Activated naive CD4-positive, alpha-beta T cell treated with anti-CD3 and anti-CD28 coated beads, Interleukin-2, amount 50 U/mL, for 72 hours (primary cell): ENCODE data around the gene FBXO33. TPM values are rescaled to one million over a fixed set of nuclear protein-coding genes. Genes with fewer than 3 reads are reported as not detected.

Source experiments
- ATAC-seq, 2 donors: fragments of 150-1000 bp; cut with Tn5 transposase; 2 replicates each; pipeline ENCODE4 v1.10.0; 2021; ENCODE audit warnings: mild to moderate bottlenecking in 2 of 2, moderate library complexity in 2 of 2
- DNase-seq, 2 donors: peaks; one replicate each; pipeline ENCODE4 v3.0.0; 2021 to 2022; ENCODE audit warnings: low spot score in 2 of 2
- H3K27ac Mint-ChIP-seq, 2 donors: one replicate each; pipeline ENCODE4 v1.8.0; 2022; ENCODE audit warnings: mild to moderate bottlenecking in 2 of 2, mixed read lengths in 2 of 2
- H3K36me3 Mint-ChIP-seq, 2 donors: one replicate each; pipeline ENCODE4 v1.8.0; 2022; ENCODE audit warnings: mixed read lengths in 2 of 2
- H3K9me3 Mint-ChIP-seq, 2 donors: one replicate each; pipeline ENCODE4 v1.8.0; 2022; ENCODE audit warnings: mixed read lengths in 2 of 2
- total RNA-seq, 2 donors: library from RNA; stranded (reverse); gene quantifications; one replicate each; pipeline ENCODE4 v1.2.3, GENCODE V29; 2022

Gene FBXO33, protein sequence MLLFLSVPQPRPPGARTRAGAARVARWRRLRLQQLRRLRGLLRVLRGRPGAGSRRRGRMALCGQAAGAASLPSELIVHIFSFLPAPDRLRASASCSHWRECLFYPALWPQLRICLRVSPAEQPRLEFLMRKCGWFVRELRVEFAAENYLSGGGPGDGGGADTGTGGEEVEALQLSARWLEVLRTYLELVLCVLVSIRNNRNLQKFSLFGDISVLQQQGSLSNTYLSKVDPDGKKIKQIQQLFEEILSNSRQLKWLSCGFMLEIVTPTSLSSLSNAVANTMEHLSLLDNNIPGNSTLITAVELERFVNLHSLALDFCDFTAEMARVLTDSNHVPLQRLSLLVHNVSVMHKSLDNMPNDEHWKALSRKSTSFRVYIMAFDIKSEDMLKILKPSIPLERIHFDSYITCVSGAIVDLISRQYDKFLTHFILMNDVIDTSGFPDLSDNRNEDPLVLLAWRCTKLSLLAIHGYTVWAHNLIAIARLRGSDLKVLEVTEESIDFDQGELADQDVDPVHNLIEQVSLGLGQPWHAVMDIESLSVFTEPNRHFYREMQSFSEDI
- 10 to 100 TPM; 15.6 to 25.9 TPM for total RNA-seq

- DNase-seq (peak; percentile 93 to 98), ATAC-seq (peak; percentile 86 to 87)
- Mint-ChIP-seq H3K36me3 (peaks cover 7 to 10% of the 10 kb centered on the region in 2 donors), H3K9me3 (no peaks in the 10 kb centered on the region), H3K27ac (peak within 1 kb of the TSS; percentile 98 to 100)
Observed at GRCh38 chr14:39432179-39432618, at the start of gene FBXO33. Gene FBXO33, minus strand, starts transcription at chr14:39432433. Its CDS starts 271 bp downstream, at chr14:39432162.

DNA sequence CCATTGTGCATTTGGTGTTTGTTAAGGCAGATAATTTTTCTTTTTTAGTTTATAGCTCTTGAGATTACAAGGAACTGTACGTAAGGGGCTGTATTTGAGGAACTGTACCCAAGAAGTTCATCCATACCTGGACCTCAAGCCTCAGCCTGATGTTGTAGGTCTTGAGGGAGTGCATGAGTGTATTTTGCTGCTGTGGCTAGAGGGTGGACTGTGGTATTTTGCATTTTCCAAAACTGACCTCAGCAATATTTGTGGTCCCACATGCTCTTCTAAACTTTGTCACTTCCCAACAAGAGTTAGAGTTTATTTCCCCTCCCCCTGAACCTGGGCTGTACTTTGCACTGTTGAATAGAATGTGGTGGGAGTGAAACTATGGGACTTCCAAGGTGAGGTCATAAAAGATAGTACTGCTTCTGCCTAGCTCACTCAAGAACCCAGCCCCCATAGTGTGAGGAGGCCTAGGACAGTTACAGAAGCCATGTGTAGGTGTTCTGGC, 42.2 kb upstream of the FBXO33 start:
- ATAC-seq, result peak; percentile 49 to 83
- no peak overlapping the region for H3K27ac Mint-ChIP-seq
- H3K9me3 Mint-ChIP-seq, result no peaks in the 10 kb centered on the region
- no peaks in the 10 kb centered on the region for H3K36me3 Mint-ChIP-seq
- DNase-seq, result no peak

- no peak for ATAC-seq
- H3K9me3 Mint-ChIP-seq, result no peaks in the 10 kb centered on the region
- H3K27ac Mint-ChIP-seq, result no peak overlapping the region
- H3K36me3 Mint-ChIP-seq, result no peaks in the 10 kb centered on the region
- no peak for DNase-seq
Observed at GRCh38 chr14:39472078-39472477, 39.8 kb upstream of the FBXO33 start.

GRCh38 chr14:39469094-39469710, 37.0 kb upstream of the FBXO33 start:
- H3K36me3 Mint-ChIP-seq, result no peaks in the 10 kb centered on the region
- H3K27ac Mint-ChIP-seq, result no peak overlapping the region
- DNase-seq, result no peak
- ATAC-seq, result peak; percentile 72 to 75
- H3K9me3 Mint-ChIP-seq, result no peaks in the 10 kb centered on the region

GRCh38 chr14:39467889-39468524, 35.8 kb upstream of the FBXO33 start:
- DNase-seq (peak in 1 of 2 donors; percentile 29), ATAC-seq (peak in 1 of 2 donors; percentile 57)
- H3K9me3 Mint-ChIP-seq, result no peaks in the 10 kb centered on the region
- H3K36me3 Mint-ChIP-seq, result no peaks in the 10 kb centered on the region
- no peak overlapping the region for H3K27ac Mint-ChIP-seq

- DNase-seq, result no peak
- H3K27ac Mint-ChIP-seq, result no peak overlapping the region
- peak in 1 of 2 donors; percentile 43 for ATAC-seq
- H3K36me3 Mint-ChIP-seq, result peaks cover 0 to 4% of the 10 kb centered on the region in 2 donors
- H3K9me3 Mint-ChIP-seq, result peaks cover 3 to 5% of the 10 kb centered on the region in 2 donors
Observed at GRCh38 chr14:39459795-39460478, 27.7 kb upstream of the FBXO33 start.

- H3K27ac Mint-ChIP-seq, result no peak overlapping the region
- peaks cover 3 to 5% of the 10 kb centered on the region in 2 donors for H3K9me3 Mint-ChIP-seq
- H3K36me3 Mint-ChIP-seq, result peaks cover 0 to 4% of the 10 kb centered on the region in 2 donors
- DNase-seq (no peak), ATAC-seq (no peak)
Observed at GRCh38 chr14:39456702-39457250, 24.5 kb upstream of the FBXO33 start.

DNA sequence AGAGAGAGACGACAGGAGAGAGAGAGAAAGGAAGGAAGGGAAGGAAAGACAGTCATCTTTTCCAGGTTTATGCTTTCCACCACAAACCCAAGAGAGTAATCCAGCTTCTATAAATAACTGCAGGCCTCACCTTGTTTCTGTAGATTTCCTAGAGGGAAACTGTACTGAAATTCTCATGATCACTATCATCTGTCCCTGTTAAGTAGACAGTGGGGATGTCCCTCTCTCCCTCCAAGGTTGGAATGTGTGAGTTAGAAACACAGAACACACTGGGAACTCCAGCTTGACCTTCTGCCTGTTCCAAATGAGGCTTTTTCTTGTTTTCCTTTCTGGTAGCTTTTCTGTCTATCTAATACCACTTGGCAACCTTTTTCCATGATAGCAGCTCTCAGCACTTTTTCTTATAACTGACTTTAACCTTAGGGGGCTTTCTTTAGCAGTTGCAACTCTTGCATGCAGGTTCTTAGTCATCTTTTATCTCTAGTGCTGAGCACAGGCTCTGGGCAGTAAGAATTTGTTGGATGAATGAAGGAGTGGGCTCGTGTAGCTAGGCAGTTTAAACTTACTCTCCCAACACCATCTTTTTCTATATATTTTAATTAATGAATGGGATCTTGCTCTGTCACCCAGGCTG, 22.8 kb upstream of the FBXO33 start:
- Mint-ChIP-seq H3K27ac (no peak overlapping the region), H3K36me3 (peaks cover 0 to 4% of the 10 kb centered on the region in 2 donors), H3K9me3 (peaks cover 3 to 5% of the 10 kb centered on the region in 2 donors)
- DNase-seq (no peak), ATAC-seq (peak in 1 of 2 donors; percentile 52)

GRCh38 chr14:39452680-39453079, 20.4 kb upstream of the FBXO33 start:
- DNase-seq (no peak), ATAC-seq (no peak)
- H3K9me3 Mint-ChIP-seq, result peaks cover 3 to 5% of the 10 kb centered on the region in 2 donors
- H3K27ac Mint-ChIP-seq, result no peak overlapping the region
- peaks cover 0 to 4% of the 10 kb centered on the region in 2 donors for H3K36me3 Mint-ChIP-seq

- Mint-ChIP-seq H3K27ac (no peak overlapping the region), H3K9me3 (peaks cover 0 to under 1% of the 10 kb centered on the region in 2 donors), H3K36me3 (peaks cover 0 to under 1% of the 10 kb centered on the region in 2 donors)
- no peak for DNase-seq
- ATAC-seq, result peak; percentile 37 to 70
Observed at GRCh38 chr14:39451811-39452210, 19.6 kb upstream of the FBXO33 start.

DNA sequence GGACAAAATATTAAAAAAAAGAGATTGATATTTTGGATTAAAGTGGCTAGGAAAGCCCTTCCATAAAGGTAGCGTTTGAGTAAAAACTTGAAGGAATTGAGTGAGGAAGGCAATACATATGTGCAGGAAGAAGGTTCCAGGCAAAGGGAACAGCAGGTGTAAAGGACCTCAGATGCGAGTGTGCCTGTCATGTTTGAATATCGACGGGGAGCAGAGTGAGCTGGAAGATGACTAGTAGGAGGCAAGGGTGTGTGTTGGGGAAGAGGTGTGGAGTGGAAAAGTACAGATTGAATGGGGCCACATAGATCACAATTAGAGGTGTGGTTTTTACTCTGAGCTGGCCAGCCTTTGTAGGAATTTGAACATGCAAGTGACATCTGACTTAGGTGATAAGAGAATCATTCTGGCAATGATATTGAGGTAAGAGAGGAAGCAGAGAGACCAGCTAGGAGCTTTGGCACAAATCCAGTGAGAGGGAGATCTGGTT, 15.0 kb upstream of the FBXO33 start:
- DNase-seq (no peak), ATAC-seq (peak; percentile 35 to 45)
- Mint-ChIP-seq H3K27ac (peak overlapping the region; percentile 21 to 56), H3K9me3 (no peaks in the 10 kb centered on the region), H3K36me3 (no peaks in the 10 kb centered on the region)

GRCh38 chr14:39446131-39446744, 14.0 kb upstream of the FBXO33 start:
- DNase-seq (no peak), ATAC-seq (peak; percentile 45 to 63)
- peak overlapping the region; percentile 21 to 58 for H3K27ac Mint-ChIP-seq
- peaks cover 6% of the 10 kb centered on the region in 2 donors for H3K36me3 Mint-ChIP-seq
- H3K9me3 Mint-ChIP-seq, result no peaks in the 10 kb centered on the region

- no peak for ATAC-seq
Observed at GRCh38 chr14:39442293-39442692, 10.1 kb upstream of the FBXO33 start.

DNA sequence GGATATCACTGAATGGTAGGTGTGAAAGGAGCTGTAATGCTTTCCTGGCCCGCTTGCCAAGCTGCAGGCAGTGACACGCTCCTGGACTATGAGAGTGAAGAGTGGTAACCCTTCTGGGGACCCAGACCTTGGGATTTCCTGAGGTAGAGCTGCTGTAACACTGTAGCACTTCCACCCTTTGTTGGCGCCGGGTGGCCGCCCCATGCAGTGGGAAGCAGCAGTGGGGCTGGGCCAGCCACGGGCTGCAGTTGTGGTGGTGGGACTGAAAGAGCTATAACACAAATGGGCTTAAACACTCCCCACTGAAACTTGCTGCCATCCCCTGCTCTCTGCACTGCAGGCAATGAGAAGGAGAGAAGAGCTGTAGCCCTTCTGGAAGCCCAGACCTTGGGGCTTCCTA, 9.6 kb upstream of the FBXO33 start:
- no peaks in the 10 kb centered on the region for H3K9me3 Mint-ChIP-seq
- peaks cover 6% of the 10 kb centered on the region in 2 donors for H3K36me3 Mint-ChIP-seq
- no peak overlapping the region for H3K27ac Mint-ChIP-seq
- DNase-seq, result no peak
- no peak for ATAC-seq

More at GRCh38 chr14:39442293-39442692, 10.1 kb upstream of the FBXO33 start:
- Mint-ChIP-seq H3K9me3 (no peaks in the 10 kb centered on the region), H3K36me3 (peaks cover 6% of the 10 kb centered on the region in 2 donors), H3K27ac (no peak overlapping the region)
- DNase-seq, result no peak

DNA sequence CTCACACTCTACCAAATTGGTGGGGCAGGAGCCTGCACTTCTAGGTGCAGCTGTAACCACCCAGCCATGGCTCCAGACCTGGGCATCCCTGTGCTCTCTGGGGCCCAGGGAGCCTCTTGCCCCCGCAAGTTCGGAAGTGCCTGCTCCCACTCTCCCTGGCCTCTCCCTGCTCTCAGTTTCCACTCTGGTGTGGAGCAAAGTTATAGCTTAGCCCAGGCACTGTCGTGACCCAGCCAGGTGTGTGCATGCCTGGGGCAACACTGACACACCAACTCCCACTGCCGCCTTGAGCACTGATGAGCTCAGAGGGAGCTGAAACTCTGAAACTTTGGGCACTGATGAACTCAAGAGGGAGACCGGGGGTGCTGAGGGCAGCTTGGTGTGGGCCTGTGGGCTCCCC, 8.7 kb upstream of the FBXO33 start:
- no peak overlapping the region for H3K27ac Mint-ChIP-seq

More for the DNA sequence above, 8.7 kb upstream of the FBXO33 start:
- no peak for DNase-seq
- no peaks in the 10 kb centered on the region for H3K9me3 Mint-ChIP-seq
- no peak for ATAC-seq
- peaks cover 6% of the 10 kb centered on the region in 2 donors for H3K36me3 Mint-ChIP-seq
